Mesenchymal stem cell (in vitro differentiated cells and primary cell): ENCODE data around the gene TOX2.

Source experiments
- DNase-seq: peaks from one replicate; pipeline ENCODE4 v3.0.0-alpha.2; 2013
- H2AFZ ChIP-seq: one replicate; pipeline ENCODE4 v1.6.1; 2013; ENCODE audit warnings: low read depth, mild to moderate bottlenecking, control low read depth, inconsistent platforms, low read length, moderate library complexity
- H2AK5ac ChIP-seq: 2 replicates; pipeline ENCODE4 v1.6.1; 2013; ENCODE audit warnings: low read length, moderate library complexity, mild to moderate bottlenecking, inconsistent platforms; ENCODE audit not compliant: severe bottlenecking
- H2BK120ac ChIP-seq: one replicate; pipeline ENCODE4 v1.6.1; 2013; ENCODE audit warnings: low read depth, mild to moderate bottlenecking, inconsistent platforms, low read length, moderate library complexity
- H2BK12ac ChIP-seq, 2 experiments: one replicate each; pipeline ENCODE4 v1.6.1; 2013; ENCODE audit warnings: inconsistent platforms in 2 of 2, low read length in 2 of 2, mild to moderate bottlenecking in 2 of 2, moderate library complexity in 2 of 2, control low read depth in 1 of 2
- H2BK15ac ChIP-seq: one replicate; pipeline ENCODE4 v1.6.1; 2013; ENCODE audit warnings: mild to moderate bottlenecking, low read depth, inconsistent platforms; ENCODE audit not compliant: poor library complexity, severe bottlenecking
- H2BK5ac ChIP-seq: 2 replicates; pipeline ENCODE4 v1.6.1; 2013; ENCODE audit warnings: low read depth, mild to moderate bottlenecking, low read length, control low read depth, inconsistent platforms; ENCODE audit not compliant: poor library complexity, severe bottlenecking
- H3K14ac ChIP-seq, 2 experiments: one replicate each; pipeline ENCODE4 v1.6.1; 2013; ENCODE audit warnings: inconsistent platforms in 2 of 2, low read length in 2 of 2, control low read depth in 1 of 2, mild to moderate bottlenecking in 1 of 2, moderate library complexity in 1 of 2
- H3K18ac ChIP-seq, 2 experiments: one replicate each; pipeline ENCODE4 v1.6.1; 2013; ENCODE audit warnings: inconsistent platforms in 2 of 2, low read length in 2 of 2, control low read depth in 1 of 2, low read depth in 1 of 2, mild to moderate bottlenecking in 1 of 2
- H3K23ac ChIP-seq, 2 experiments: one replicate each; pipeline ENCODE4 v1.6.1; 2013; ENCODE audit warnings: inconsistent platforms in 2 of 2, low read length in 2 of 2, mild to moderate bottlenecking in 2 of 2, moderate library complexity in 2 of 2, control low read depth in 1 of 2
- H3K27ac ChIP-seq: 2 replicates; pipeline ENCODE4 v1.5.1; 2013; ENCODE audit warnings: mild to moderate bottlenecking, moderate library complexity, low read length, control low read depth, inconsistent platforms; ENCODE audit not compliant: poor library complexity, severe bottlenecking
- H3K27me3 ChIP-seq, 2 experiments: 2 replicates each; pipeline versions ENCODE4 v1.6.1 to v1.7.0; 2013; ENCODE audit warnings: low read length in 2 of 2, mild to moderate bottlenecking in 2 of 2, moderate library complexity in 2 of 2, control low read depth in 1 of 2, inconsistent platforms in 1 of 2; ENCODE audit not compliant: control insufficient read depth in 1 of 2, insufficient read depth in 1 of 2
- H3K36me3 ChIP-seq, 2 experiments: 2 replicates each; pipeline versions ENCODE4 v1.6.1 to v1.7.0; 2013; ENCODE audit warnings: low read length in 2 of 2, control low read depth in 1 of 2, inconsistent platforms in 1 of 2, low read depth in 1 of 2, mild to moderate bottlenecking in 1 of 2; ENCODE audit not compliant: insufficient read depth in 2 of 2, control insufficient read depth in 1 of 2
- H3K4ac ChIP-seq, 2 experiments: one replicate each; pipeline ENCODE4 v1.6.1; 2013; ENCODE audit warnings: inconsistent platforms in 2 of 2, low read length in 2 of 2, mild to moderate bottlenecking in 2 of 2, moderate library complexity in 2 of 2, control low read depth in 1 of 2, low read depth in 1 of 2
- H3K4me1 ChIP-seq: 2 replicates; pipeline ENCODE4 v1.6.1; 2013; ENCODE audit warnings: low read depth, low read length, control low read depth; ENCODE audit not compliant: control insufficient read depth, insufficient read depth
- H3K4me2 ChIP-seq: 2 replicates; pipeline ENCODE4 v1.6.1; 2013; ENCODE audit warnings: low read length, mild to moderate bottlenecking, inconsistent platforms; ENCODE audit not compliant: poor library complexity, severe bottlenecking
- H3K4me3 ChIP-seq, 2 experiments: 2 replicates each; pipeline versions ENCODE4 v1.5.1 to v1.7.0; 2013; ENCODE audit warnings: low read length in 2 of 2, mild to moderate bottlenecking in 2 of 2, control low read depth in 1 of 2, low read depth in 1 of 2; ENCODE audit not compliant: insufficient read depth in 1 of 2
- H3K79me1 ChIP-seq: replicated peaks from 2 replicates; pipeline ENCODE4 v1.6.1; 2013; ENCODE audit warnings: mild to moderate bottlenecking, control low read depth, low read length, inconsistent platforms; ENCODE audit not compliant: poor library complexity, severe bottlenecking
- H3K9ac ChIP-seq: 2 replicates; pipeline ENCODE4 v1.7.0; 2013; ENCODE audit warnings: mild to moderate bottlenecking, low read length, moderate library complexity
- H3K9me3 ChIP-seq: 2 replicates; pipeline ENCODE4 v1.7.0; 2013; ENCODE audit warnings: mild to moderate bottlenecking, low read length; ENCODE audit not compliant: control insufficient read depth
- H4K8ac ChIP-seq: one replicate; pipeline ENCODE4 v1.6.1; 2013; ENCODE audit warnings: inconsistent platforms, mild to moderate bottlenecking, low read length, moderate library complexity
- H4K91ac ChIP-seq: one replicate; pipeline ENCODE4 v1.6.1; 2013; ENCODE audit warnings: mild to moderate bottlenecking, low read length, inconsistent platforms
- WGBS: methylation state at CpG from one replicate; pipeline ENCODE4 v1.1.7; 2013; ENCODE audit warnings: mixed read lengths; 5-methylcytosine and 5-hydroxymethylcytosine counted together

TOX2 gene

DNA sequence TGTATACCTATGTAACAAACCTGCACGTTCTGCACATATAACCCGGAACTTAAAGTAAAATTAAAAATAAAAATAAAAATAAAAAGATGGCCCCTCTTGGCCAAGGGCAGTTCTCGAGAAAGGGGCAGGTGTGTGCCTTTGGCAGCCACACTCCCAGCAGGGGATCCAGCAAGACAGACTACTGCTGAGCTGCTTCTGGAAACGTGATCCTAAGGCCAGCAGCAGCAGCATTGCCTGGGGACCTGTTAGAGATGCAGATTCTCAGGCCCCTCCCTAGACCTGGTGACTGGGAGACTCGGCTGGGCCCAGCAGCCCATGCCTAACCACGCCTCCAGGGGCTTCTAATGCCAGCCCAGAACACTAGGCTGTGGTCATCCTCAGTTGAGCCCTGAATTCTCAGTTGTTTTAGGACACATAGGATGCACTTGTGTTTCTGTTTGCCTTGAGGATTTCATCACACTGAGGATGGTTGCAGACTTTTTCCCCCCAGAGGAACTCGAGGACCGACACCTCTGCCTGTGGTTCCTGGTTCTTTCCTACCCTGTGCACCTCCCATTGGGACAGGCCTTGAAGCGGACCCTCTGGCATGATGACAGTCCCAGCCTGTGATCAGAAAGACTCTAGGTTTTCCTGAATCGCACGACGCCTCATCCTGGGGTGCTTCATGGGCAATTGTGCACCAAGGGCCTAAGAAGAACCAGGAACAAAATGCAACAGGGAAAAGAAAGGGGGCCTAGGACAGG lies 105.9 kb downstream of the TOX2 start:
- Histone ChIP-seq H3K36me3 (no peaks in the 10 kb centered on the region), H3K4me3 (peak overlapping the region in 1 of 2 experiments; percentile 11), H2BK12ac (peak overlapping the region in 1 of 2 experiments; percentile 24), H3K27me3 (peaks cover 12 to 43% of the 10 kb centered on the region in 2 experiments), H3K79me1 (no peaks in the 10 kb centered on the region), H4K8ac (no peak overlapping the region), H3K23ac (peak overlapping the region in 1 of 2 experiments; percentile 10), H3K4ac (no peak overlapping the region), H2AFZ (no peak overlapping the region), H3K18ac (no peak overlapping the region), H3K4me1 (peaks cover 11% of the 10 kb centered on the region), H3K9me3 (no peaks in the 10 kb centered on the region), H4K91ac (peak overlapping the region; percentile 25), H2BK5ac (no peak overlapping the region), H2BK120ac (no peak overlapping the region), H2BK15ac (no peak overlapping the region), H2AK5ac (no peak overlapping the region), H3K9ac (no peak overlapping the region), H3K27ac (no peak overlapping the region), H3K14ac (peak overlapping the region in 1 of 2 experiments; percentile 49), H3K4me2 (no peak overlapping the region)
- 88% methylated on average over 10 of the region's 12 CpGs for WGBS
- DNase-seq = no peak

GRCh38 chr20:44021186-44021585 lies 106.5 kb downstream of the TOX2 start:
- H4K91ac ChIP-seq = no peak overlapping the region
- no peak overlapping the region for H4K8ac ChIP-seq
- H3K27me3 ChIP-seq = peaks cover 6 to 39% of the 10 kb centered on the region in 2 experiments
- no peak overlapping the region for H2AK5ac ChIP-seq
- 96% methylated on average over 6 of the region's 6 CpGs for WGBS
- no peak overlapping the region for H2AFZ ChIP-seq
- no peaks in the 10 kb centered on the region for H3K9me3 ChIP-seq
- H3K36me3 ChIP-seq = no peaks in the 10 kb centered on the region
- no peak overlapping the region for H3K27ac ChIP-seq
- no peak overlapping the region for H3K4me3 ChIP-seq
- H3K4me1 ChIP-seq = peaks cover 11% of the 10 kb centered on the region
- H3K4me2 ChIP-seq = no peak overlapping the region
- H3K4ac ChIP-seq = no peak overlapping the region
- H2BK120ac ChIP-seq = no peak overlapping the region
- H3K9ac ChIP-seq = no peak overlapping the region
- H3K18ac ChIP-seq = no peak overlapping the region
- no peak overlapping the region for H3K14ac ChIP-seq
- no peak overlapping the region for H3K23ac ChIP-seq
- no peak overlapping the region for H2BK15ac ChIP-seq
- no peak overlapping the region for H2BK12ac ChIP-seq
- DNase-seq = no peak
- no peak overlapping the region for H2BK5ac ChIP-seq
- no peaks in the 10 kb centered on the region for H3K79me1 ChIP-seq

GRCh38 chr20:44021900-44022299 lies 107.2 kb downstream of the TOX2 start:
- Histone ChIP-seq H3K27me3 (peaks cover 2 to 34% of the 10 kb centered on the region in 2 experiments), H2BK120ac (no peak overlapping the region), H2AK5ac (no peak overlapping the region), H3K9me3 (no peaks in the 10 kb centered on the region), H3K79me1 (no peaks in the 10 kb centered on the region), H4K8ac (no peak overlapping the region), H3K4me3 (no peak overlapping the region), H3K36me3 (no peaks in the 10 kb centered on the region), H3K14ac (no peak overlapping the region), H2AFZ (no peak overlapping the region), H3K4me1 (peaks cover 11% of the 10 kb centered on the region), H2BK15ac (no peak overlapping the region), H3K4me2 (no peak overlapping the region), H3K23ac (no peak overlapping the region), H3K4ac (no peak overlapping the region), H2BK5ac (no peak overlapping the region), H3K18ac (no peak overlapping the region), H3K27ac (no peak overlapping the region), H3K9ac (no peak overlapping the region), H2BK12ac (no peak overlapping the region), H4K91ac (peak overlapping the region; percentile 9)
- DNase-seq = no peak
- WGBS = 96% methylated on average over 10 of the region's 10 CpGs

GRCh38 chr20:44022464-44022863 lies 107.8 kb downstream of the TOX2 start:
- no peak overlapping the region for H4K8ac ChIP-seq
- H3K14ac ChIP-seq = no peak overlapping the region
- WGBS = 87% methylated on average over 2 of the region's 2 CpGs
- H3K9me3 ChIP-seq = no peaks in the 10 kb centered on the region
- H3K4me1 ChIP-seq = peaks cover 11% of the 10 kb centered on the region
- H2BK12ac ChIP-seq = peak overlapping the region in 1 of 2 experiments; percentile 11
- no peak overlapping the region for H3K18ac ChIP-seq
- no peak overlapping the region for H2BK120ac ChIP-seq
- no peak overlapping the region for H3K4me3 ChIP-seq
- no peak overlapping the region for H2AK5ac ChIP-seq
- no peak overlapping the region for H4K91ac ChIP-seq
- DNase-seq = no peak
- H3K79me1 ChIP-seq = no peaks in the 10 kb centered on the region
- no peak overlapping the region for H2AFZ ChIP-seq
- H3K4ac ChIP-seq = peak overlapping the region in 1 of 2 experiments; percentile 31
- H3K23ac ChIP-seq = no peak overlapping the region
- no peak overlapping the region for H3K9ac ChIP-seq
- no peak overlapping the region for H2BK5ac ChIP-seq
- no peak overlapping the region for H3K4me2 ChIP-seq
- H2BK15ac ChIP-seq = no peak overlapping the region
- no peaks in the 10 kb centered on the region for H3K36me3 ChIP-seq
- H3K27me3 ChIP-seq = peaks cover 2 to 38% of the 10 kb centered on the region in 2 experiments
- no peak overlapping the region for H3K27ac ChIP-seq
